Parathyroid adenoma (tissue), 2 donors: ENCODE results near the gene PLIN5.
A peak's percentile ranks its signal among the peaks of the same experiment; 100 is the strongest.

ENCODE experiments used
- H2AFZ ChIP-seq: fragments of 300-600 bp; sonication (generic); one replicate; pipeline ENCODE4 v1.7.0; 2017; ENCODE audit warnings: antibody characterized with exemption, mild to moderate bottlenecking
- H3K27ac ChIP-seq: fragments of 300-600 bp; sonication (generic); one replicate; pipeline ENCODE4 v1.7.0; 2017
- H3K27me3 ChIP-seq: fragments of 300-600 bp; sonication (generic); one replicate; pipeline ENCODE4 v1.7.0; 2017; ENCODE audit warnings: low read length; ENCODE audit not compliant: control insufficient read depth, insufficient read depth
- H3K36me3 ChIP-seq: fragments of 300-600 bp; sonication (generic); one replicate; pipeline ENCODE4 v1.7.0; 2017; ENCODE audit warnings: low read length; ENCODE audit not compliant: control insufficient read depth, insufficient read depth
- H3K4me1 ChIP-seq: fragments of 300-600 bp; sonication (generic); one replicate; pipeline ENCODE4 v1.7.0; 2017; ENCODE audit warnings: control low read depth
- H3K4me2 ChIP-seq: fragments of 300-600 bp; sonication (generic); one replicate; pipeline ENCODE4 v1.7.0; 2017; ENCODE audit warnings: low read length
- H3K4me3 ChIP-seq: fragments of 300-600 bp; sonication (generic); one replicate; pipeline ENCODE4 v1.7.0; 2017; ENCODE audit warnings: low read depth, low read length
- H3K79me2 ChIP-seq: fragments of 300-600 bp; sonication (generic); one replicate; pipeline ENCODE4 v1.7.0; 2017; ENCODE audit warnings: control low read depth
- H3K9ac ChIP-seq: fragments of 300-600 bp; sonication (generic); one replicate; pipeline ENCODE4 v1.7.0; 2017; ENCODE audit warnings: mild to moderate bottlenecking
- H3K9me3 ChIP-seq: fragments of 300-600 bp; sonication (generic); one replicate; pipeline ENCODE4 v1.7.0; 2017; ENCODE audit warnings: low read length; ENCODE audit not compliant: control insufficient read depth
- TF ChIP-seq, protein P1 (sequence below): fragments of 300-600 bp; sonication (generic); IDR thresholded peaks from one replicate; pipeline ENCODE4 v1.7.0; 2017; ENCODE audit warnings: antibody characterized with exemption, mild to moderate bottlenecking
- donor health status: primary hyperparathyroidism.

Gene PLIN5

GRCh38 chr19:4577020-4577782 lies 42.2 kb upstream of the PLIN5 start:
- no peak overlapping the region for H3K9ac ChIP-seq
- H3K79me2 ChIP-seq, result peaks cover 4% of the 10 kb centered on the region
- H3K27ac ChIP-seq, result no peak overlapping the region
- H3K27me3 ChIP-seq, result no peaks in the 10 kb centered on the region
- H2AFZ ChIP-seq, result no peak overlapping the region
- TF ChIP-seq, protein P1, sequence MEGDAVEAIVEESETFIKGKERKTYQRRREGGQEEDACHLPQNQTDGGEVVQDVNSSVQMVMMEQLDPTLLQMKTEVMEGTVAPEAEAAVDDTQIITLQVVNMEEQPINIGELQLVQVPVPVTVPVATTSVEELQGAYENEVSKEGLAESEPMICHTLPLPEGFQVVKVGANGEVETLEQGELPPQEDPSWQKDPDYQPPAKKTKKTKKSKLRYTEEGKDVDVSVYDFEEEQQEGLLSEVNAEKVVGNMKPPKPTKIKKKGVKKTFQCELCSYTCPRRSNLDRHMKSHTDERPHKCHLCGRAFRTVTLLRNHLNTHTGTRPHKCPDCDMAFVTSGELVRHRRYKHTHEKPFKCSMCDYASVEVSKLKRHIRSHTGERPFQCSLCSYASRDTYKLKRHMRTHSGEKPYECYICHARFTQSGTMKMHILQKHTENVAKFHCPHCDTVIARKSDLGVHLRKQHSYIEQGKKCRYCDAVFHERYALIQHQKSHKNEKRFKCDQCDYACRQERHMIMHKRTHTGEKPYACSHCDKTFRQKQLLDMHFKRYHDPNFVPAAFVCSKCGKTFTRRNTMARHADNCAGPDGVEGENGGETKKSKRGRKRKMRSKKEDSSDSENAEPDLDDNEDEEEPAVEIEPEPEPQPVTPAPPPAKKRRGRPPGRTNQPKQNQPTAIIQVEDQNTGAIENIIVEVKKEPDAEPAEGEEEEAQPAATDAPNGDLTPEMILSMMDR, result no peak
- H3K9me3 ChIP-seq, result no peaks in the 10 kb centered on the region
- H3K4me2 ChIP-seq, result no peak overlapping the region
- peaks cover 4% of the 10 kb centered on the region for H3K4me1 ChIP-seq
- H3K36me3 ChIP-seq, result no peaks in the 10 kb centered on the region
- H3K4me3 ChIP-seq, result no peak overlapping the region

DNA sequence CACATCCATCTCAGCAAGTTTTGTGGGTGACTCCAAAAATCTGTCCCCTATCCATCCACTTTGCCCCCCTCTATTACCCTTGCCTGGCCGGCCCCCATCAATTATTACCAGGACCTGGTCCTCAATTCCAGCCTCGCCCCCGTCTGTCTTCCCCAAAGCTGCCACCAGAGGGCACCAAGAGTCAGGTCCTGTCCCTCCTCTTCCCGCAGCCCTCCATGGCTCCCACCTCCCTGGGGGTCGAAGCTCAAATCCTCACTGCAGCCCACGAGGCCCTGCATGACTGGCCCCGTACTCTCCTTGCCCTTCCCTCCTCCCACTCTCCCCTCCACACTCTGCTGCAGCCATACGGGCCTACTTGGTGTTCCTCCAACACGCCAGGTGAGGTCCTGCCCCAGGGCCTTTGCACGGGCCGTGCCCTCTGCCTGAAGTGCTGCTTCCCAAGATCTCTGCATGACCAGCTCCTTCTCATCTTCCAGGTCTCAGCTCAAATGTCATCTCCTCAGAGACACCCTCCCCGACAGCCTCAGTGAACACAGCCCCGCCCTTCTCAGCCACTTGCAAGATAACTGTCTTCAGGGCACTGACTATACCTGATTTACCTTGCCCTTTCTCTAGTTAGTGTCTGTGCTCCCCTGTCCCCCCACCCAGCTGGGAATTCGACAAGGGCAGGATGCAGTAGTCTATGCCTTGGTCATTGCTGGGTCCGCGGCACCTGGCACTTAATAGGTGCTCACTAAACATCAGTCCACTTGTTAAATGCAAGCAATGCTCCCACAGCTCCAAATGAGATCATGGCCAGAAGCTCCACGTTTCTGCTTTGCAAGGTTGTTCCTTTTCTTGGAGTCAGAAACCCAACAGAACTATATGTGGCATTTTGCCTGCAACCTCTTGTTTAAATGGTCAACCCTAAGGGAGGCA lies 41.3 kb upstream of the PLIN5 start:
- Histone ChIP-seq H3K4me3 (no peak overlapping the region), H3K9ac (no peak overlapping the region), H3K36me3 (no peaks in the 10 kb centered on the region), H3K4me1 (peaks cover 4% of the 10 kb centered on the region), H3K4me2 (no peak overlapping the region), H3K79me2 (peaks cover 4% of the 10 kb centered on the region), H3K27me3 (no peaks in the 10 kb centered on the region), H3K27ac (peak overlapping the region; percentile 61), H3K9me3 (no peaks in the 10 kb centered on the region), H2AFZ (no peak overlapping the region)
- TF ChIP-seq, protein P1, result peak; percentile 53

- Histone ChIP-seq H2AFZ (no peak overlapping the region), H3K36me3 (no peaks in the 10 kb centered on the region), H3K4me2 (no peak overlapping the region), H3K4me1 (peaks cover 4% of the 10 kb centered on the region), H3K9me3 (no peaks in the 10 kb centered on the region), H3K79me2 (peaks cover 4% of the 10 kb centered on the region), H3K9ac (no peak overlapping the region), H3K27me3 (no peaks in the 10 kb centered on the region), H3K27ac (peak overlapping the region; percentile 61), H3K4me3 (no peak overlapping the region)
- TF ChIP-seq, protein P1, result no peak
These were observed 40.4 kb upstream of the PLIN5 start for GRCh38 chr19:4575267-4576015.

GRCh38 chr19:4573682-4574081 lies 38.7 kb upstream of the PLIN5 start:
- peaks cover 4% of the 10 kb centered on the region for H3K79me2 ChIP-seq
- no peaks in the 10 kb centered on the region for H3K4me1 ChIP-seq
- no peak overlapping the region for H3K4me3 ChIP-seq
- TF ChIP-seq, protein P1, result no peak
- H3K9me3 ChIP-seq, result no peaks in the 10 kb centered on the region
- no peak overlapping the region for H3K27ac ChIP-seq
- H2AFZ ChIP-seq, result no peak overlapping the region
- H3K36me3 ChIP-seq, result no peaks in the 10 kb centered on the region
- no peak overlapping the region for H3K4me2 ChIP-seq
- no peak overlapping the region for H3K9ac ChIP-seq
- no peaks in the 10 kb centered on the region for H3K27me3 ChIP-seq
